Measurements from ENCODE around the gene PIK3C2G. TPM values are rescaled to one million over a fixed set of nuclear protein-coding genes. Genes with fewer than 3 reads are reported as not detected.

PIK3C2G gene
- polyA plus RNA-seq, 3 donors: not detected

GRCh38 chr12:18651525-18651924 lies 390.2 kb downstream of the PIK3C2G start:
- H3K9ac ChIP-seq (ENCODE audit: insufficient read depth, low read length, poor library complexity, severe bottlenecking): no peak overlapping the region
- no peaks in the 10 kb centered on the region for H4K20me1 ChIP-seq (ENCODE audit: insufficient read depth, low read length)
- H3K36me3 ChIP-seq (replicated peaks in 1 of 2; ENCODE audit: control insufficient read depth in 1 of 2, insufficient read depth in 2 of 2, low read length in 2 of 2): no peaks in the 10 kb centered on the region
- H3K4me1 Mint-ChIP-seq: no peaks in the 10 kb centered on the region
- no peak overlapping the region for H3K4me2 ChIP-seq (replicated peaks; ENCODE audit: extremely low read depth, low read length, poor library complexity, severe bottlenecking)
- DNase-seq: no peak
- no peaks in the 10 kb centered on the region for H3K79me2 ChIP-seq (ENCODE audit: insufficient read depth, low read length)
- no peak overlapping the region for H2AFZ ChIP-seq (ENCODE audit: insufficient read depth, low read depth, low read length, poor library complexity, severe bottlenecking)
- no CpG with 5 or more reads among the region's 2 CpGs for WGBS (ENCODE audit: insufficient coverage)
- H3K27me3 Mint-ChIP-seq (ENCODE audit: low read depth in 3 of 3): peaks cover 0 to 3% (median 1%) of the 10 kb centered on the region in 3 donors
- H3K27ac Mint-ChIP-seq: no peak overlapping the region
- intact Hi-C loops (cut with micrococcal nuclease): no loop called here
- no peaks in the 10 kb centered on the region for H3K36me3 Mint-ChIP-seq
- peaks cover 0 to 3% of the 10 kb centered on the region in 2 donors for H3K9me3 ChIP-seq (replicated peaks in 1 of 2; ENCODE audit: control insufficient read depth in 1 of 2, insufficient read depth in 1 of 2, low read length in 2 of 2)
- no peak overlapping the region for H3K4me3 Mint-ChIP-seq
- no peak overlapping the region for H3K4me3 ChIP-seq (replicated peaks in 1 of 3; ENCODE audit: low read depth in 2 of 3, low read length in 3 of 3)
- no peaks in the 10 kb centered on the region for H3K27me3 ChIP-seq (ENCODE audit: control insufficient read depth in 2 of 2, insufficient read depth in 2 of 2, low read length in 2 of 2)
- TF ChIP-seq CTCF (IDR thresholded peaks at IDR 0.05): no peak
- H3K4me1 ChIP-seq (ENCODE audit: control insufficient read depth in 1 of 2, insufficient read depth in 2 of 2, low read length in 2 of 2): no peaks in the 10 kb centered on the region
- H3K27ac ChIP-seq (ENCODE audit: low read depth in 1 of 2, low read length in 2 of 2): no peak overlapping the region
- peaks cover 0 to 6% (median 3%) of the 10 kb centered on the region in 7 donors for H3K9me3 Mint-ChIP-seq

- intact Hi-C loops (cut with micrococcal nuclease): no loop called here
- no peak overlapping the region for H3K4me2 ChIP-seq (replicated peaks; ENCODE audit: extremely low read depth, low read length, poor library complexity, severe bottlenecking)
- no peak overlapping the region for H3K4me3 ChIP-seq (replicated peaks in 1 of 3; ENCODE audit: low read depth in 2 of 3, low read length in 3 of 3)
- peaks cover 0 to 3% (median 1%) of the 10 kb centered on the region in 3 donors for H3K27me3 Mint-ChIP-seq (ENCODE audit: low read depth in 3 of 3)
- H4K20me1 ChIP-seq (ENCODE audit: insufficient read depth, low read length): no peaks in the 10 kb centered on the region
- no peak overlapping the region for H2AFZ ChIP-seq (ENCODE audit: insufficient read depth, low read depth, low read length, poor library complexity, severe bottlenecking)
- no peaks in the 10 kb centered on the region for H3K36me3 ChIP-seq (replicated peaks in 1 of 2; ENCODE audit: control insufficient read depth in 1 of 2, insufficient read depth in 2 of 2, low read length in 2 of 2)
- DNase-seq: no peak
- H3K4me1 Mint-ChIP-seq: no peaks in the 10 kb centered on the region
- no peaks in the 10 kb centered on the region for H3K36me3 Mint-ChIP-seq
- no peak overlapping the region for H3K27ac Mint-ChIP-seq
- H3K27ac ChIP-seq (ENCODE audit: low read depth in 1 of 2, low read length in 2 of 2): no peak overlapping the region
- H3K4me3 Mint-ChIP-seq: no peak overlapping the region
- H3K9me3 Mint-ChIP-seq: peaks cover 0 to 13% (median 3%) of the 10 kb centered on the region in 7 donors
- H3K9me3 ChIP-seq (replicated peaks in 1 of 2; ENCODE audit: control insufficient read depth in 1 of 2, insufficient read depth in 1 of 2, low read length in 2 of 2): peaks cover 2 to 4% of the 10 kb centered on the region in 2 donors
- H3K27me3 ChIP-seq (ENCODE audit: control insufficient read depth in 2 of 2, insufficient read depth in 2 of 2, low read length in 2 of 2): no peaks in the 10 kb centered on the region
- no peaks in the 10 kb centered on the region for H3K79me2 ChIP-seq (ENCODE audit: insufficient read depth, low read length)
- TF ChIP-seq CTCF (IDR thresholded peaks at IDR 0.05): no peak
- no peaks in the 10 kb centered on the region for H3K4me1 ChIP-seq (ENCODE audit: control insufficient read depth in 1 of 2, insufficient read depth in 2 of 2, low read length in 2 of 2)
- no peak overlapping the region for H3K9ac ChIP-seq (ENCODE audit: insufficient read depth, low read length, poor library complexity, severe bottlenecking)
Measured at GRCh38 chr12:18652596-18652995, 391.3 kb downstream of the PIK3C2G start.

Data from CD14-positive monocyte (primary cell).